Stomach (tissue), 8 donors: ENCODE measurements around the gene CRABP2. TPM values are rescaled to one million over a fixed set of nuclear protein-coding genes. Genes with fewer than 3 reads are reported as not detected.

Experiments used
- polyA plus RNA-seq, 3 donors: library from polyadenylated mRNA; stranded (reverse); fragments of 200-250 nt; gene quantifications; one replicate each; pipeline ENCODE4 v1.2.3, GENCODE V29; 2013
- total RNA-seq, 5 donors: library from RNA; depleted of rRNA; stranded (reverse); fragments of >200 nt; gene quantifications; one replicate each; pipeline versions ENCODE4 v1.1.0 to v1.2.3, GENCODE V29; 2014 to 2016
- donor health status: healthy with polysubstance abuse.
- donor health status: Bipolar disorder and iron deficiency.
- donor health status: healthy.

The CRABP2 gene
- total and polyA plus RNA-seq, 8 donors = 0.72 to 207 (median 6.9) TPM; not detected in 3

Other genes starting within 250 kb of the CRABP2 start
- gene MEF2D, start 204.8 kb downstream of the CRABP2 start, total RNA-seq = 100 to 1,000 TPM in 1 of 5 donors, 10 to 100 TPM in 4; 14.3 to 136 (median 62.5) TPM
- 10 to 100 TPM in 2 of 3 donors, 1 to 10 TPM in 1; 7.7 to 15.6 (median 14.5) TPM for gene MEF2D, start 204.8 kb downstream of the CRABP2 start, polyA plus RNA-seq
- 10 to 100 TPM in 4 of 5 donors, 1 to 10 TPM in 1; 5.2 to 22.2 (median 14.0) TPM for gene IQGAP3, start 133.0 kb downstream of the CRABP2 start, total RNA-seq
- 1 to 10 TPM; 1.2 to 4.7 (median 1.3) TPM for gene IQGAP3, start 133.0 kb downstream of the CRABP2 start, polyA plus RNA-seq
- under 1 TPM in 1 of 5 donors, not detected in 4; 0.55 TPM for gene TTC24, start 125.9 kb downstream of the CRABP2 start, total RNA-seq
- gene TTC24, start 125.9 kb downstream of the CRABP2 start, polyA plus RNA-seq = not detected
- gene NAXE, start 113.8 kb downstream of the CRABP2 start, total RNA-seq = 10 to 100 TPM; 46.1 to 81.1 (median 52.7) TPM
- gene NAXE, start 113.8 kb downstream of the CRABP2 start, polyA plus RNA-seq = 10 to 100 TPM; 68.1 to 84.9 (median 71.7) TPM
- gene GPATCH4, start 104.1 kb downstream of the CRABP2 start, total RNA-seq = 10 to 100 TPM in 3 of 5 donors, 1 to 10 TPM in 2; 9.0 to 15.6 (median 12.9) TPM
- gene GPATCH4, start 104.1 kb downstream of the CRABP2 start, polyA plus RNA-seq = 10 to 100 TPM; 11.2 to 24.1 (median 19.9) TPM
- gene HAPLN2, start 86.2 kb downstream of the CRABP2 start, total RNA-seq = not detected
- under 1 TPM in 2 of 3 donors, not detected in 1; 0.33 to 0.37 TPM for gene HAPLN2, start 86.2 kb downstream of the CRABP2 start, polyA plus RNA-seq
- gene BCAN, start 63.5 kb downstream of the CRABP2 start, total RNA-seq = 10 to 100 TPM in 1 of 5 donors, 1 to 10 TPM in 1, not detected in 3; 5.7 to 39.7 TPM
- under 1 TPM in 1 of 3 donors, not detected in 2; 0.05 TPM for gene BCAN, start 63.5 kb downstream of the CRABP2 start, polyA plus RNA-seq
- gene NES, start 28.2 kb downstream of the CRABP2 start, total RNA-seq = 10 to 100 TPM in 2 of 5 donors, 1 to 10 TPM in 3; 3.2 to 22.3 (median 8.9) TPM
- gene NES, start 28.2 kb downstream of the CRABP2 start, polyA plus RNA-seq = 1 to 10 TPM; 1.7 to 9.0 (median 3.2) TPM
- 10 to 100 TPM; 15.2 to 90.2 (median 72.4) TPM for gene METTL25B, start 22.9 kb upstream of the CRABP2 start, total RNA-seq
- 10 to 100 TPM; 31.0 to 50.2 (median 43.5) TPM for gene METTL25B, start 22.9 kb upstream of the CRABP2 start, polyA plus RNA-seq
- 10 to 100 TPM in 3 of 5 donors, 1 to 10 TPM in 2; 4.5 to 65.5 (median 24.3) TPM for gene ISG20L2, start 23.2 kb upstream of the CRABP2 start, total RNA-seq
- 10 to 100 TPM in 2 of 3 donors, 1 to 10 TPM in 1; 7.5 to 12.3 (median 11.0) TPM for gene ISG20L2, start 23.2 kb upstream of the CRABP2 start, polyA plus RNA-seq
- 10 to 100 TPM; 15.6 to 56.8 (median 33.3) TPM for gene MRPL24, start 35.5 kb upstream of the CRABP2 start, total RNA-seq
- 100 to 1,000 TPM in 2 of 3 donors, 10 to 100 TPM in 1; 91.6 to 113 (median 111) TPM for gene MRPL24, start 35.5 kb upstream of the CRABP2 start, polyA plus RNA-seq
- 100 to 1,000 TPM in 4 of 5 donors, 10 to 100 TPM in 1; 81.7 to 214 (median 163) TPM for gene HDGF, start 46.1 kb upstream of the CRABP2 start, total RNA-seq
- 100 to 1,000 TPM; 114 to 165 (median 144) TPM for gene HDGF, start 46.1 kb upstream of the CRABP2 start, polyA plus RNA-seq
- gene PRCC, start 62.0 kb upstream of the CRABP2 start, total RNA-seq = 10 to 100 TPM; 24.0 to 93.0 (median 76.4) TPM
- 10 to 100 TPM; 39.1 to 41.9 (median 40.1) TPM for gene PRCC, start 62.0 kb upstream of the CRABP2 start, polyA plus RNA-seq
- 10 to 100 TPM in 2 of 5 donors, under 1 TPM in 1, not detected in 2; 0.73 to 19.9 (median 11.6) TPM for gene SH2D2A, start 111.3 kb upstream of the CRABP2 start, total RNA-seq
- gene SH2D2A, start 111.3 kb upstream of the CRABP2 start, polyA plus RNA-seq = 1 to 10 TPM in 2 of 3 donors, under 1 TPM in 1; 0.61 to 1.6 (median 1.4) TPM
- gene INSRR, start 153.5 kb upstream of the CRABP2 start, total RNA-seq = under 1 TPM in 2 of 5 donors, not detected in 3; 0.18 to 0.29 TPM
- under 1 TPM; 0.15 to 0.75 (median 0.33) TPM for gene INSRR, start 153.5 kb upstream of the CRABP2 start, polyA plus RNA-seq
- under 1 TPM in 2 of 5 donors, not detected in 3; 0.87 to 0.92 TPM for gene NTRK1, start 155.3 kb upstream of the CRABP2 start, total RNA-seq
- 1 to 10 TPM in 1 of 3 donors, under 1 TPM in 2; 0.23 to 1.2 (median 1.00) TPM for gene NTRK1, start 155.3 kb upstream of the CRABP2 start, polyA plus RNA-seq
- gene PEAR1, start 188.1 kb upstream of the CRABP2 start, total RNA-seq = 10 to 100 TPM in 1 of 5 donors, 1 to 10 TPM in 4; 2.3 to 16.3 (median 3.5) TPM
- gene PEAR1, start 188.1 kb upstream of the CRABP2 start, polyA plus RNA-seq = 1 to 10 TPM; 1.2 to 1.7 (median 1.5) TPM
- gene LRRC71, start 215.0 kb upstream of the CRABP2 start, total RNA-seq = 1 to 10 TPM in 1 of 5 donors, not detected in 4; 2.2 TPM
- under 1 TPM in 1 of 3 donors, not detected in 2; 0.61 TPM for gene LRRC71, start 215.0 kb upstream of the CRABP2 start, polyA plus RNA-seq